Measurements from ENCODE around the gene DHX30.

DNA sequence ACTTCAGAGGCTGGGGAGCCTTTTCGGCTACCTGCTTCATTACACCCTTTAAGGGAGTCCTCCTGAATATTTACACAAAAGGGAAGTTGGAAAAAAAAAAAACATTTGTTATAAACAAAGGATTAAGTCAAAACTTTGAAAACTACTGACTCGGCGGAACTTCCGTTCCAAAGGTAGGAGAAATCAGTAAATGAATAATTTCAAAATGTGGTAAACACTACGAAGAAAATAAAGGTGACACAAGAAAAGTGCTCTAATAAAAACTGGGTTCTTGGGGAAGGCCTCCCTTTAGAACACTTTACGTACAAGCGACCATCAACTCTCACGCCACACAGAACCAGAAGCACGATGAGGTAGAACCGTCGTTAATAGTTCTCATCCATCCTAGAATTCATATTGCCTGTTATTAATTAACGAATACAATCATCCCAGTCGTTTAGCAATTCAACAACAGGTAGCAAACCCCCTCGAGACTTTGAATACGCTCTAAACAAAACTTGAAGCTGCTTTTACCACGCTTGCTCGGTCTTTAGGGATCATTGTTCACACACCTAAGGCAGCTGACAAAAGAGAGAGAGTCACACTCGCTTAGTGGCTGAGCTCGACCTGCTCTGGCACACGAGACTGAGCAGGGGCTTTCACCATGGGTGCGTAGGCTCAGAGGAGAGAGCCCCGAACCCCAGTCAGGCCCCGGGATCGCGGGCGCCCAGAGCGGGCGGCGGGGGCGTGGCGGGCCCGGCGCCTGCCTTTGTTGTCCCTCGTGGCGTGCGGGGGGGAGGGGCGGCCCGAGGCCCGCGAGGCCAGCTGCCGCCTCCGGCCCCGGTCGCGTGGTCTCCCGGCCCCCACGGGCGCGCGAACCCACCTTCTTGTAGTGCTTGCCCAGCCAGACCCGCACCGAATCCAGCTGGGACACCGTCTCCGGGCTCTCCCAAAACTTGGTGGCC, 21.9 kb upstream of the DHX30 start:
- TF ChIP-seq POLR2A (IDR thresholded peaks at IDR 0.05; ENCODE audit: low read depth, low read length): peak; percentile 40
- no peak; the same call in none of the 2 replicates for TF ChIP-seq TAF1 (IDR thresholded peaks at IDR 0.05; ENCODE audit: low read depth, low read length)
- peak; percentile 46; the same call in 1 of the 2 replicates for TF ChIP-seq POLR2AphosphoS5 (IDR thresholded peaks at IDR 0.05; ENCODE audit: low read depth, low read length)
- TF ChIP-seq POU2F2 (IDR thresholded peaks at IDR 0.05; ENCODE audit: low read depth, low read length): no peak
- no peak for TF ChIP-seq PAX5 (IDR thresholded peaks at IDR 0.05; ENCODE audit: insufficient read depth, low read length, severe bottlenecking)
